Thyroid gland (tissue), 4 donors: ENCODE data around the gene CALU.

Experiments
- POLR2A ChIP-seq, 2 donors: fragments of 450-650 bp; IDR thresholded peaks; one replicate each; pipeline ENCODE4 v1.6.1; 2017; ENCODE audit warnings: antibody characterized with exemption in 2 of 2, mild to moderate bottlenecking in 2 of 2, moderate library complexity in 1 of 2
- TF ChIP-seq, protein P1 (sequence below), 6 experiments: fragments of 200-600 bp in 3 of 6; fragments of 450-650 bp in 3 of 6; sonication (generic) in 3 of 6; IDR thresholded peaks; one replicate each; pipeline ENCODE4 v1.5.1; 2016 to 2019; ENCODE audit warnings: antibody characterized with exemption in 6 of 6, mild to moderate bottlenecking in 2 of 6, inconsistent platforms in 1 of 6, moderate library complexity in 1 of 6

DNA sequence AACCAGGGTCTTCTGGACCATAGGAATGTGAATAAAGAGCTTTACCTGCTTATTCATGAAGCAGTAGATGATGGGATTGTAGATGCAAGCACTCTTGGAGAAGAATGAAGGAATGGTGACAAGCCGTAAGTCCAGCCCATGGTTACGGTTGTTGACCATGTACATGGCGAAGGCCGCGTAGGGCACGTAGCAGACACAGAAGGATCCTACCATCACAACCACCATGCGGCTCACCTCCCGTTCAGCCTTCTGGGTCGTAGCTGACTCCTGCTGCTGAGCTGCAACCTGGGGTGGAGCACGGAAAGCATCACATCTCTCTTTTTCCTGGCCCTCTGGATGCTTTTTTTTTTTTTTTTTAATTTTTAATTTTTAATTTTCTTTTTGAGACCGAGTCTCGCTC, 34.4 kb downstream of the CALU start:
- TF ChIP-seq, protein P1, sequence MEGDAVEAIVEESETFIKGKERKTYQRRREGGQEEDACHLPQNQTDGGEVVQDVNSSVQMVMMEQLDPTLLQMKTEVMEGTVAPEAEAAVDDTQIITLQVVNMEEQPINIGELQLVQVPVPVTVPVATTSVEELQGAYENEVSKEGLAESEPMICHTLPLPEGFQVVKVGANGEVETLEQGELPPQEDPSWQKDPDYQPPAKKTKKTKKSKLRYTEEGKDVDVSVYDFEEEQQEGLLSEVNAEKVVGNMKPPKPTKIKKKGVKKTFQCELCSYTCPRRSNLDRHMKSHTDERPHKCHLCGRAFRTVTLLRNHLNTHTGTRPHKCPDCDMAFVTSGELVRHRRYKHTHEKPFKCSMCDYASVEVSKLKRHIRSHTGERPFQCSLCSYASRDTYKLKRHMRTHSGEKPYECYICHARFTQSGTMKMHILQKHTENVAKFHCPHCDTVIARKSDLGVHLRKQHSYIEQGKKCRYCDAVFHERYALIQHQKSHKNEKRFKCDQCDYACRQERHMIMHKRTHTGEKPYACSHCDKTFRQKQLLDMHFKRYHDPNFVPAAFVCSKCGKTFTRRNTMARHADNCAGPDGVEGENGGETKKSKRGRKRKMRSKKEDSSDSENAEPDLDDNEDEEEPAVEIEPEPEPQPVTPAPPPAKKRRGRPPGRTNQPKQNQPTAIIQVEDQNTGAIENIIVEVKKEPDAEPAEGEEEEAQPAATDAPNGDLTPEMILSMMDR (IDR thresholded peaks at IDR 0.05) = no peak
- no peak for TF ChIP-seq POLR2A (IDR thresholded peaks at IDR 0.05)
